HS-5 (cell line): Measurements from ENCODE around the gene MRAP.
"Not testable (repeated sequence)": the region's sequence is repeated elsewhere in the genome, so short reads cannot be mapped to it uniquely, and the experiment has no call there.

Experiments
- DNase-seq: peaks from one replicate; pipeline ENCODE4 v3.0.0-alpha.2; 2012; ENCODE audit warnings: low read depth

Gene MRAP

DNA sequence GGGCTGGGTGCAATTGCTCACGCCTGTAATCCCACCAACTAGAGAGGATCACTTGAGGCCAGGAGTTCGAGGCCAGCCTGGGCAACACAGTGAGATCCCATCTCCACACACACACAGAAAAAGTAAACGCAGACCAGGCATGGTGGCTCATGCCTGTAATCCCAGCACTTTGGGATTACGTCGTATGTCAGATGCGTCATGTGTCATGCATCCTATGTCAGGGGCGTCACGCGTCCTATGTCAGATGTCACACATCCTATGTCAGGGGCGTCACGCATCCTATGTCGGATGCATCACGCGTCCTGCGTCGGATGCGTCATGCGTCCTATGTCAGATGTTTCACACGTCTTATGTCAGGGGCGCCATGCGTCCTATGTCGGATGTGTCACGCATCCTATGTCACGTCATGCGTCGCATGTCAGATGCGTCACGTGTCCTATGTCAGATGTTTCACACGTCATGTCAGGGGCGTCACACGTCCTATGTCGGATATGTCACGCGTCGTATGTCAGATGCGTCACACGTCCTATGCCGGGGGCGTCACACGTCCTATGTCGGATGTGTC is 1.5 kb downstream of the MRAP start:
- no peak for DNase-seq

DNA sequence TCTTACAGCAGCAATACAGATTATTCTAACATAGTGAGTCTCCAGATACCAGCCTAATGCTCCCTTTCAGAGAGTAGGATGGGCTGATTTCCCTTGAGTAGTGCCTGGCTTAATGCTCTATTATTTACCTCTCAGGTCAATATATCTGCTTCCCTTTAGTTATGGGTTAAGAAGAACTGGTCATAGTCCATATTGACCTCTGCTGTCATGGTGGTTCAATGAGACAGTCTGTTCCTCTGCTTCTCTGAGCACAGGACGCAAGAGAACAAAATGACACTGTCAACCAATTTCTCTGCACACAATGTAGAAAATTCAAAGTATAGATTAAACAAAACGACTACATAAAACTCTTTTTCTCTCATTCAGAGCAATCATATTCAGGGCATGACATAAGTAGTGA is 2.9 kb downstream of the MRAP start:
- no peak for DNase-seq

DNA sequence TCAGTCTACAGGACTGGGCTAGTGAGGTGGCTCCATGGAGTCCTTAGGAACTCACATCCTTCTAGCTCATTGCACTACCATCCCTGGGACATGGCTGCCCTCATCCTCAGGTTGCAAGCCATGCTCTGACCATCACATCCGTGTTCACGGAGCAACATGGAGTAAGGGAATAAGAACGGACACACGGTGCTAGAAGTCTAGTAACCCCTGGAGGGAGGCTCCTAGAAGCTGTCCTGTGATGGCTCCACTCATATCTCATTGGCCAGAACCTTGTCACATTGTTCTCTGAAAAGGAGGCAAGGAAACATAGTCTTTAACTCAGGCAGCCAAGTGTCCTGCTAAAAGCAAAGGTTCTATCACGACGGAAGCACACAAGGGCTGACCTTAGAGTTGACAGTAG is 3.9 kb downstream of the MRAP start:
- no peak for DNase-seq

DNA sequence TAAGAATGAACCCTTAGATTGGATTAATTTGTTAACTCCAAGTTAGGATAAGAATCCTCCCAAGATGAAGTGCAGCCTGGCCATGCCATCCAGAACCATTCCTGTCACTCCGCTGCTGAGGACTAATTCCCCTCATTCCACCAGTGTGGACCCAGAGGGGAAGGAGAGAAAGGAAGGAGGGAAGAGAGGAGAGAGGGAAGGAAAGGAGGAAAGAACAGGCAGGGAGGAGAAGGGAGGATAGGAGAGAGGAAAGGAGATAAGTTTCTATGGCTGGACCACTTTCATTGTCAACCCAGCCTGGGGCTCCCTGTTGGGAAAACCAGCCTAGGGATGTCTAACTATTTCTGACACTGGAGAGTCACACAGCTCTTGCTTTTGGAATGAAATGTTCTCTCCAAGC is 4.7 kb downstream of the MRAP start:
- DNase-seq: no peak

DNA sequence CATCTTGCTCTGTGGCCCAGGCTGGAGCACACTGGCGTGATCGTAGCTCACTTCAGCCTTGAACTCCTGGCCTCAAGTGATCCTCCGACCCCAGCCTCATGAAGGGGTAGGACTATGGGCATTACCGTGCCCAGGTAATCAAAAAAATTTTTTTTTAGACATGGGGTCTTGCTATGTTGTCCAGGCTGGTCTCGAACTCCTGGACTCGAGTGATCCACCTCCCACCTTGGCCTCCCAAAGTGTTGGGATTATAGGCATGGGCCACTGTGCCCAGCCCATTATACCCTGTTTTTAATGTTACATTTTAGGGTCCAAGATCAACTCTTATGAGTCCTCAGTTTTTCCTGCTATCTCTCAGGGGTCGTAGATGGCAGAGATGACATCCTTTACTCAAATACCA is 6.3 kb downstream of the MRAP start:
- DNase-seq: no peak

DNA sequence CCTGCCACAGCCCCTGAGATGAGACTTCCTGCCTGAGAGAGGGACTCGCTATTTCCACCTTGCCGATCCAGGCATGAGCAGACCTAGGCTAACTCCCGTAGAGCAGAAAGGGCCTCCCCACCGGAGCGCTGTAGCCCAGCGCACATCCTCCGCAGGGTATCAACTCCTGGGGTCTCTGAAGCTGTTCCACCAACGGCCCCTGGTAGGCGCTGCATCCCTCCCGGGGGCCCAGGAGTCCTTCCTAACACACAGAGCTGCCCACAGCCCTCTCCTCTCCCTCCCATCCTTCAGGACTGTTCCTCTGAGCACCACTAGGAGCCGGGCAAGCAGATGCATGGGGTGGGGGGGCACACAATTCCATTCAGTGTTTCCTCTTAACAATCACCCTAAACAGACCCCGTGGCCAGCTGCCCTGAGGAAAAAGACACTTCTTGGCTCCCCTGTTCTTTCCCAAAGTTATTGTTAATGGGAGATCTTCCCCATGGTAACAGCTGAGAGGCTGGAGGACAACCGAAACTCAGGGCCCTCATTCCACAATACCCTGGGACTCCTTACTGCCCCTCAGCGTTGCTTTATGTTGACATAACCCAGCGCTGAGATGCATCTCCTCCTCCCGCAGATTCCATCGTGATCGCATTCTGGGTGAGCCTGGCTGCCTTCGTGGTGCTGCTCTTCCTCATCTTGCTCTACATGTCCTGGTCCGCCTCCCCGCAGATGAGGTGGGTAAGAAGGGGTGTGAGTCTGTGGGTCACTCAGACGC is 7.5 kb downstream of the MRAP start:
- no peak for DNase-seq

DNA sequence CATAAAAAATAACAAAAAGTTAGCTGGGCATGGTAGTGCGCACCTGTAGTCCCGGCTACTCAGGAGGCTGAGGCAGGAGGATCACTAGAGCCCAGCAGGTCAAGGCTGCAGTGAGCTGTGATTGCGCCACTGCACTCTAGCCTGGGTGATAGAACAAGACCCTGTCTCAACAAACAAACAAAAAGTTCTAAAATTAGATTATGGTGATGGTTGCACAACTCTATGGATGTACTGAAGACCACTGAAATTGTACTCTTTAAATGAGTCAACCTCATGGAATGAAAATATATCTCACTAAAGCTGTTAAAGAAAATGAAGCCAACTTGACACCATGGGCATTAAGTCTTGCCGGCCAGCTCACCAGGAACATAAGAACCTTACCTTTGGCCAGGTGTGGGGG is 9.1 kb downstream of the MRAP start:
- no peak for DNase-seq

DNA sequence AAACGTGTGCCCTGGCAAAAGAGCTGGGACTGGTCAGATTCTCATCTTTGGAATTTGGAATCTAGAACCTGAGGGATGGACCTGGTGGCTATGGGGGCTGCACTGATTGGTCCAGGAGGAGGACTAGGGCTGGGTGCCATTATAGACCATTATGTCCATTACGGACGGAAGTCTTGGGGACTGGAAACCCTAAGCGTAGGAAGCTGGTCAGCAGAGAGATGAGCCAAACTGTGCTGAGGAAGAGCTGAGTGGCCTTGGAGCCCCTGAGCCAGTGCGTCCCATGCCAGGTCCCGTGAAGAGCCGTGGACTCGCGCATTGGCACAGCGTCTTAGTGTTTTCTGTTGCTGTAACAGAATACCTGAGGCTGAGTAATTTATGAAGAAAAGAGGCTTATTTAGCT is 10.0 kb downstream of the MRAP start:
- DNase-seq: no peak

DNA sequence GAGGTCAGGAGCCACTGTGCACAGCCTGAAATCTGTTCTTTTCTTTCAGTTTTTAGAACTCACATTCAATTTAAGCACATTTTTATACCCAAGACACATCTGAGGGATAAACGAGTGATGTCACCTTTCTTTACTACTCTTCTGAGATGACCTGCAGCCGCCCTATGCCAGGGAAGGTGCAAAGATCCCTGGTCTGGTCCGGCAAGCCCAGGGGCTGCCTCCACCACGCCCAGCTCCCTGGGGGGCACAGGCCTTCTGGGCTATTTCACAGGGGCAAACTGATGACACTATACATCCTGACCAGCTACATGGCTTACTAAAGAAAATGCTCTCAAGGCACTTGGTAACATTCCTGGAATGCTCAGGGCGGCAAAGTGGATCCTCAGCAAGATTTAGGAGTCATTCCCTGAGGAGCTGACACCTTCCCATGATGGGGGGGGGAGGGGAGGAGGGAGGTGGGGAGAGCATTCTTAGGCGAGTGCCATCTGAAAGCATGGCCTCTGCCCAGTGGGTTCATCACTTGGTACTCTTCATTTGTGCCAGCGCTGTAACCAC is 11.3 kb downstream of the MRAP start:
- DNase-seq: no peak

DNA sequence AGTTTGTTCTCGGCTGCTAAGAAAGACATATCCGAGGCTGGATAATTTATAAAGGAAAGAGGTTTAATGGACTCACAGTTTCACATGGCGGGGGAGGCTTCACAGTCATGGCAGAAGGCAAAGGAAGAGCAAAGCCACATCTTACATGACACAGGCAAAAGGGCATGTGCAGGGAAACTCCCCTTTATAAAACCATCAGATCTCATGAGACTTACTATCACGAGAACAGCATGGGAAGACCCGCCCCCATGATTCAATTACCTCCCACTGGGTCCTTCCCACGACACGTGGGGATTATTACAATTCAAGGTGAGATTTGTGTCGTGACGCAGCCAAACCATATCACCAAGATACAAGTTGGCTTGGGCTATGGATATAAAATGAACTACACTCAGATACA is 12.3 kb downstream of the MRAP start:
- not testable (repeated sequence) for DNase-seq

DNA sequence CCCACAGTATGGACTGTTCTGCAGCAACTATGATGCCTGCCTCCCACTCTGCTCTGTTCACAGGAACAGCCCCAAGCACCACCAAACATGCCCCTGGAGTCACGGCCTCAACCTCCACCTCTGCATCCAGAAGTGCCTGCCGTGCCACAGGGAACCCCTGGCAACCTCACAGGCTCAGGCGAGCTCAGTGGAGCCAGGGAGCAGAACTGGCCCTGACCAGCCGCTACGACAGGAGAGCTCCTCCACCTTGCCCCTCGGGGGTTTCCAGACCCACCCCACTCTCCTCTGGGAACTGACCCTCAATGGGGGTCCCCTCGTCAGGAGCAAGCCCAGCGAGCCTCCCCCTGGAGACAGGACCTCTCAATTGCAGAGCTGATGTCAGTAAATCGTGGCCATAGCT is 13.0 kb downstream of the MRAP start:
- DNase-seq: no peak

DNA sequence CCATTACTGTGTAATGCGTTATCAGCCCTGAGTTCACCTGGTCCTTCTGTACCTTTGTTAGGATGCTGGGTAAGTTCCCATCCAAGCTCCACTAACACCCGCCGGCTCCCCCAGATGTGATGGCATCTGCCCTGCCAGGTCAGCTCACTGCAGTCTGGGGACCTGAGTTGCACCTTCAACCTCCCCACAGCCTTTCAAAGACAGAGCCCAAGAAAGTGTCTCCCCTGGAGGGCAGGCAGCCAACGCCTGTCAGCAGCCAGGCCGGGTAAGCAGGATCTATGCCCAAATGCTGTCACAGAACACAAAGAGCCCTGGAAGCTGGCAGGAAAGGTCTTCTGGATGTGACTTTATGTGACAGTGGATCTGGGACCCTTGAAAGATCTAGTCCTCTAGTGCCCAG is 13.7 kb downstream of the MRAP start:
- no peak for DNase-seq

DNA sequence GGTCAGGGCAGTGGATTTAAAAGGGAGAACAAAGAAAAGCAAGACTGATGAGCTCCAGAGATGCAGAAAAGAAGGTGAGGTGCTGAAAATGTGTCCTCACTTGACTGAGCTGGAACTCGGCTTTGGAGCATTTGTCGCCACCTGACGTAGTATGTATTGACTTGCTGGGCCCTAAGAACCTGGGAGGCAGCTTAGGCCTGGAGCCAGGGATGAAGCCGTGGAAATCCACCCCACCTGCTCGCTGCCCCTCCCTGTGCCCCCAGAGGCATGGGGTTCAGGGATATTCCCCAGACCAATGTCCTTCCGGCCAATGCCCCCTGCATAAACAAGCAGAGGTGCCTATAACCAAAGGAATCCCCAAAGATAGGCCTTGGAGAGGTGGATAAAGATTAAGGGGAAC is 14.3 kb downstream of the MRAP start:
- no peak for DNase-seq

DNA sequence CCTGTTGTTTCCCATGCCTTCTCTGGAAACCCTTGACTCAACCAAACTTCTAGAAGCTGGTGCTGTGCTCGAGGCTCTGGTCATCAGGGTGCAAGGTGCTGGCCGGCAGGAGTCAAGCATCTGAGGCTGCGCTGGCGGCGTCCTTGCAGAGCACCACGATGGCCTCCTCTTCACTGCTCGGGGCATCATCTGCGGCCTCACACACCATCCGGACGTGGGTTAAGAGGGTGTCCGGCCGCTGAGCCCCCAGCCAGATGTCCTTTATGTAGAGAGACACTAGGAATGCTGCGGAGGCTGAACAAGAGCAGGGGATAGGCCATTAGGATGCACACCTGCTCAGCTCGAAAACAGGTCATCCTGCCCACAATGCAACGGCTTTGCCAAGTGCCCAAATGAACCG is 16.2 kb downstream of the MRAP start:
- no peak for DNase-seq

DNA sequence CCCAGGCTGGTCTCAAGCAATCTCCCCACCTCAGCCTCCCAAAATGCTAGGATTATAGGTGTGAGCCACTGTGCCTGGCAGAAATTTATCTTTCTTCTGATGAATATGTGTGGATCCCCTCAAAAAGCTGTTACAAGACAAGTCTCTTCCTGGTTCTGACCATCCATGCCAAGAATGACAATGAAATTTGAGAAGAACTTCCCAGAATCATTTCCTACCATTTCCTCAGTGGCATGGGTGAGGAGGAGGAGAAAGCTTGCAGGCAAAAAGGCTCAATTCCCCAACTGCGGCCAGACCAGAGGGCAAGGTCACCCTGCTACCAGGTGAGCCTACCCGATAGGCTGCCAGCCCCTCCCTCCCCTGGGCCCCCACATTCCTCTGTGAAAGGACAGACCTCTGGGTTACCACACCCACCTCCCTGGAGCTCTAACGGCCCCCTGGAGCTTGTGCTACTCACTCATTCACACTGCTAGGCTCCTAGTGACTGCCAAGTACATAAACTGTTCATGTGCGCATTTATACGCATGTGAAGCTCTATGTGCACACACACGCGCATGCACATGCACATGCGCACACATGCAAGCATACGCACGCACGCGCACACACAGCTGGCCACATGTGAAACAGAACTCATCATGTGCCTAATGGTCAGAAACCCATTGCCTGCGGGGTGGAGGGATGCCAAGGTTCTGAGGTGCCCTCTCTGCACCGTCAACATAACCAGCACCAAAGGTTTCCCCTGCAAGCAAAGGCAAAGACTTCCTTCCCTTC is 17.0 kb downstream of the MRAP start:
- no peak for DNase-seq

DNA sequence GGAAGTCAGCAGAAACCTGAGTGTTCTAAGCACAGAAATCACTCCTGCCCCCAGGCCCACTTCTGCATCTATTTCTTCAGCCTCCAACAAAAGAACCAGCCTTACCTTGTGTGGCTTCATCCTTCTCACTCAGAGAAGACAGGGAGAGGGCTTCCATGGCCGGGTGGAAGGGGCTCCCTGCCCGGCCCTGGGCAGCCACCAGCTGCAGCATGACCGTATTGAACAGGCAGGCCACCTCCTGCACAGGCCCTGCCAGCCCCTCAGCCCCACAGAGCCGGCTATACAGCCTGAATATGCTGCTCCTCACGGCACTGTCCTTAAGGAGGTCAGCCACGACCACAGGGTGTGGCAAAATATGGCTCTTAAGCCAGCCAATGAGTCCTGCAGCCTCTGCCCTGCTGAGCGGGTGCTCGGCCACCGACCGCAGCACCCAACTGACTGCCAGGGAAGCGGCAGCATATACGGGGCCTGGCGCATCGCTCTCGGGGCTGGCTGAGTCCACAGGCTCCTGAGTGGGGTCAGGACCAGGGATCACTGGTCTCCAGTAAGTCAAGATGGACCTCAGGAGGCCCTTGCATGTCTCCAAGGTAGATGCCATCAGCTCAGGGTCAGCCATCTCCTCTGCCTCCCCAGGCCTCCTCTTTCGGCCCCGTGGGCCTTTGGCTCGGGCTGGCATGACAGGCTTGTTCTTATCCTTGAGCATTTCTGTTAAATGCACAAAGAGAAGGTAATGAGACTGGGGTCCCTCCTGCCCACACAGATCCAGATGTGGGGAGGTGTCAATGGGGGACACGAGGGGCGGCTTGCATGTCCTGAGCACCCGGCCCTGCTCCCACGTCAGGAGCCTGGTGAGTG is 17.9 kb downstream of the MRAP start:
- DNase-seq: no peak

DNA sequence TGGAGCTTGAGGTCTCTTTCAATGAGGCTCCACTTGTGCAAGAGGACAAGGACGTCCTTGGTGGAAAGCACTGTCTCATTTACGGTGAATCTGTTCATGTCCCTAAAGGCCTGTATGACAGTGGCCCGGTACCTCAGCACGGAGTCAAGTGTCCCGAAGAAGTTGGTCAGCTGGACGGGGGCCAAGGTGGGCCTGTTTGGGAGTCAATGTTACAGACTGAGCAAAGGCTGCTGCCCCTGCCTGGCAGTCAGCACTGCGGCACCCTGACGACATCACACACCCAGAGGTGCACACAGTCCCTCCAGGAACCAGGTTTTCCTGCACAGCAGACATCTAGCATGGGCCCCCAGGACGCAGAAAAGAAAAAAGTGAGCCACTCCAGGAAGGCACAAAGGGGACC is 19.1 kb downstream of the MRAP start:
- no peak for DNase-seq

DNA sequence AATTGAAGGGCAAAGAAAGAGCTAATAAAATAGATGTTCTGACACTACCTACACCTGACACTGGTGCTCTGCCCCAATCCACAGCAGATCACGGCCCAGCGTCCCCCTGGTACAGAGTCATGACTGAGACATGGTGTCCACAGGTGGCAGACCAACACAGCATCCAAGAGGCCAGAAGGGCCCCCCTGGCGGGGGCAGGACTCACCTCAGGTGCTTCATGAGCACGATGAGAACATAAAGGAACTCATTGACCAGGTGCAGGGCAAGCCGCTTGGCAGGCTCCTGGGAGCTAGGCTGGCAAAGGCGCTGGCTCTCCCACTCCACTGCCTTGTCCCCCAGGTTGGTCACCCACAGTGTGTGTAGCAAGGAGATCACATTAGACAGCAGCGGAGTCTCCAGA is 20.4 kb downstream of the MRAP start:
- DNase-seq: no peak

DNA sequence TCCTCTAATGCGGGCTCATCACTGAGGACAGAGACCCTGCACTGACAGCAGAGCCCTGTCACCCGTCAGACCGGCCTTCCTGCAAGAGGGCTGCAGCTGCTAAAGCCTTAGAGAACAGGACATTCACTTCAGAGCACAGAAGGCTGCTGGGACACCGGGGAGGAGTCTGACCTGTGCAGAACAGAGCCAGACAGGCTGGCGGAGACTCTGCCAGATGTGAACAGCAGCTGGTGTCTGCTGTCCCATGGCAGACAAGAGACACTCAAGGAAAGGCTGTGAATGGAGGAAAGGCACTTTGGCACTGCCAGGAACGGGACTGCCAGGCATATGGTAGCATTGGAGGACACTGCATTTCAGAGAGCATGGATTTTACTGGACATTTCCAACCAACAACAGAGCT is 21.4 kb downstream of the MRAP start:
- no peak for DNase-seq

DNA sequence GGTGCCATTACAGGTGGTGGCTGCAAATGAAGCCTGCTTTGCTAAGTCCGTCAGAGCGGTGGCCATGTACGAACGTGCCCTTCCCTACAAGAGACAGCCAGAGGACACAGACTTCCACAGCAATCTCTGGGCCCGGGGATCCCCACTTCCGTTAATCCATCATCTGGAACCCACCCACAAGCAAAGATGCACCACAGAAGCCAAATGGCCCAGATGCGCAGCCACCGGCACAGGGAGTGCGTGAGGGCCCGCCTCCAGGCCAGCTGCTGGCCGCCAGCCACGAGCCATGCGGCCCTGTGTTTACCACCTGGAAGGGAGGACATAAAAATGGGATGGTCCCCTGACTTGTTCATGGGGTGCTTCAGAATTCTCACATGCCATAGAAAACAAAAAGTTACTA is 22.1 kb downstream of the MRAP start:
- DNase-seq: no peak

DNA sequence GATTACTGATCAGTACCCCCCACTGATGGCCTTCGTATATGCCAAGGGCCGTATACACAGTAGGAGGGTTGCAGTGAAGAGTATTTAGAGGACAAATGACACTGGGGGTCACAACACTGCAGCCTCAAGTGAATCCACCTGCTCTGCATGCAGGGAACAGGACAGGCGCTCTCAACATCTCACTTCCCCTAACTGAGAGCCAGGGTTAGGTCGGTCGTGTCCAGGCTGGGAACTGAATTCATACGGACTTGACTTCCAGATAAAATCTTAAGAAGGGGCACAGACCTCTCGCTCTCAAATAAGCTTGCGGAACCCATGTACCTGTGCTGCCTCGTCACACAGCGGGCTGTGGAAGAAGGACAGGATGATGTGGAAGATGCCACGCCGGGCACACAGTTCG is 22.8 kb downstream of the MRAP start:
- DNase-seq: no peak

DNA sequence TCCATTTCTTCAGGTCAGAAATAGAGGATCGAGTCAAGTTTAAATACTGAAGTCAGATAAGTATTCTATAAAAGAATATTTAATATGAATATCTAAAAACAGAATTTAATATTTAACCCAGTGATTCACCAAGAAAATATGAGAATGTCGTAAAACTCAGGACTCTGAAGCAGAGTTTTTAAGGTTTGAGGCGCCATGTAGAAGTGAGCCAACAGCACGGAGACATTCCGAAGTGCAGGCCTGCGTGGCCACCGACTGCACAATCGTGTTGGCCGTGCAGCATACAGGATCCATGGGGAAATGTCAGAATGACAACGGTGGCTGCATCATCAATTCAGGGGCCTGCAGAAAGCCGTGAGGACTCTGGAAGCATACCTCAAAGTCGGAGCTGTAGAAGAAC is 23.4 kb downstream of the MRAP start:
- no peak for DNase-seq
